HFFc6 (cell line): ENCODE measurements around the gene MAP3K20. TPM values are rescaled to one million over a fixed set of nuclear protein-coding genes. Genes with fewer than 3 reads are reported as not detected.
A peak's percentile ranks its signal among the peaks of the same experiment; 100 is the strongest.

Source experiments
- DNase-seq: peaks from one replicate; pipeline ENCODE4 v3.0.0-alpha.2; 2018
- H3K27ac Mint-ChIP-seq: 2 replicates; pipeline ENCODE4 v1.8.0; 2020; ENCODE audit warnings: mild to moderate bottlenecking, mixed read lengths
- H3K27me3 Mint-ChIP-seq: 2 replicates; pipeline ENCODE4 v1.8.0; 2021; ENCODE audit warnings: mild to moderate bottlenecking, moderate library complexity, mixed read lengths; ENCODE audit not compliant: insufficient read depth
- H3K36me3 Mint-ChIP-seq: 2 replicates; pipeline ENCODE4 v1.8.0; 2021; ENCODE audit warnings: low read depth, mixed read lengths
- H3K4me1 Mint-ChIP-seq: 2 replicates; pipeline ENCODE4 v1.8.0; 2020; ENCODE audit warnings: low read depth, mixed read lengths
- H3K4me3 Mint-ChIP-seq: 2 replicates; pipeline ENCODE4 v1.8.0; 2020; ENCODE audit warnings: mild to moderate bottlenecking, moderate library complexity, mixed read lengths
- H3K9me3 Mint-ChIP-seq: 2 replicates; pipeline ENCODE4 v1.8.0; 2020; ENCODE audit warnings: mild to moderate bottlenecking, mixed read lengths
- CTCF ChIP-seq: fragments of 200-600 bp; sonication (generic); IDR thresholded peaks from 2 replicates; pipeline ENCODE4 v1.5.0; 2021; ENCODE audit warnings: antibody characterized with exemption, mild to moderate bottlenecking
- total RNA-seq, 6 experiments: library from RNA; stranded (reverse); fragmentation: NEBNext Ultra II Directional; extraction: Animal tissue kit (Norgen Biotek cat#: 25700); gene quantifications; 2 replicates in 1 of 6; 3 replicates in 5 of 6; pipeline ENCODE4 v1.2.3, GENCODE V29; 2021

Gene MAP3K20
- total RNA-seq, 6 experiments from 2014 or later, result 126 to 150 (median 134) TPM

- H3K4me3 Mint-ChIP-seq, result peak overlapping the region; percentile 69
- TF ChIP-seq CTCF, result no peak
- H3K27ac Mint-ChIP-seq, result peak overlapping the region; percentile 94
- no peaks in the 10 kb centered on the region for H3K27me3 Mint-ChIP-seq
- peaks cover 68% of the 10 kb centered on the region for H3K4me1 Mint-ChIP-seq
- DNase-seq, result peak; percentile 98
- peaks cover 2% of the 10 kb centered on the region for H3K36me3 Mint-ChIP-seq
- no peaks in the 10 kb centered on the region for H3K9me3 Mint-ChIP-seq
These were observed 108.7 kb downstream of the MAP3K20 start for GRCh38 chr2:173184031-173185004.

- no peak overlapping the region for H3K4me3 Mint-ChIP-seq
- no peak for DNase-seq
- no peak for TF ChIP-seq CTCF
- no peaks in the 10 kb centered on the region for H3K27me3 Mint-ChIP-seq
- H3K9me3 Mint-ChIP-seq, result no peaks in the 10 kb centered on the region
- peak overlapping the region; percentile 94; the same call in 1 of the 2 replicates for H3K27ac Mint-ChIP-seq
- H3K36me3 Mint-ChIP-seq, result peaks cover 14% of the 10 kb centered on the region
- peaks cover 79% of the 10 kb centered on the region for H3K4me1 Mint-ChIP-seq
These were observed 109.8 kb downstream of the MAP3K20 start for GRCh38 chr2:173185437-173185836.

- H3K4me1 Mint-ChIP-seq, result peaks cover 91% of the 10 kb centered on the region
- H3K4me3 Mint-ChIP-seq, result peak overlapping the region; percentile 65
- H3K27me3 Mint-ChIP-seq, result no peaks in the 10 kb centered on the region
- TF ChIP-seq CTCF, result no peak
- no peaks in the 10 kb centered on the region for H3K9me3 Mint-ChIP-seq
- H3K36me3 Mint-ChIP-seq, result peaks cover 31% of the 10 kb centered on the region
- DNase-seq, result peak; percentile 58
- peak overlapping the region; percentile 57 for H3K27ac Mint-ChIP-seq
These were observed 112.5 kb downstream of the MAP3K20 start for GRCh38 chr2:173187941-173188788.

- Mint-ChIP-seq H3K4me1 (peaks cover 89% of the 10 kb centered on the region), H3K27me3 (0 out of 2 replicates have a peak, but pooled peaks cover 2% of the 10 kb centered on the region), H3K36me3 (peaks cover 31% of the 10 kb centered on the region), H3K27ac (peak overlapping the region; percentile 73), H3K9me3 (no peaks in the 10 kb centered on the region), H3K4me3 (peak overlapping the region; percentile 5; the same call in 1 of the 2 replicates)
- TF ChIP-seq CTCF, result no peak
- peak; percentile 46 for DNase-seq
These were observed 116.0 kb downstream of the MAP3K20 start for GRCh38 chr2:173191601-173192000.

- TF ChIP-seq CTCF, result no peak
- H3K9me3 Mint-ChIP-seq, result no peaks in the 10 kb centered on the region
- no peak for DNase-seq
- H3K4me3 Mint-ChIP-seq, result no peak overlapping the region
- H3K4me1 Mint-ChIP-seq, result peaks cover 85% of the 10 kb centered on the region
- 0 out of 2 replicates have a peak, but pooled peaks cover 2% of the 10 kb centered on the region for H3K27me3 Mint-ChIP-seq
- peak overlapping the region; percentile 73 for H3K27ac Mint-ChIP-seq
- H3K36me3 Mint-ChIP-seq, result peaks cover 31% of the 10 kb centered on the region
These were observed 116.4 kb downstream of the MAP3K20 start for GRCh38 chr2:173192071-173192470.
